Bronchial epithelial cell (primary cell): Measurements from ENCODE around the gene C5AR1. TPM values are rescaled to one million over a fixed set of nuclear protein-coding genes. Genes with fewer than 3 reads are reported as not detected.

Experiments used
- DNase-seq: peaks from one replicate; pipeline ENCODE4 v3.0.0-alpha.2; 2010; ENCODE audit warnings: low read depth
- FAIRE-seq: peaks from 2 replicates; lab custom pipeline; 2011; peaks lifted over from hg19 to GRCh38; lab: Jason Lieb, UNC
- H3K27me3 ChIP-seq: 2 replicates; pipeline ENCODE4 v1.5.1; 2011; ENCODE audit warnings: low read length; ENCODE audit not compliant: control insufficient read depth, insufficient read depth
- H3K36me3 ChIP-seq: 2 replicates; pipeline ENCODE4 v1.5.1; 2011; ENCODE audit warnings: low read length; ENCODE audit not compliant: control insufficient read depth, insufficient read depth
- H3K4me3 ChIP-seq: 2 replicates; pipeline ENCODE4 v1.5.1; 2011; ENCODE audit warnings: mild to moderate bottlenecking, low read depth, low read length, control low read depth
- CTCF ChIP-seq: IDR thresholded peaks from 2 replicates; pipeline ENCODE4 v1.5.1; 2011; ENCODE audit warnings: mild to moderate bottlenecking, moderate library complexity, low read length, control low read depth, inconsistent platforms; ENCODE audit not compliant: insufficient read depth, severe bottlenecking
- total RNA-seq: library from RNA; depleted of rRNA; stranded (reverse); fragments of >200 nt; gene quantifications from 2 replicates; pipeline ENCODE4 v1.2.1, GENCODE V29; 2014

Gene C5AR1
- total RNA-seq, 1 donor from 2014 or later, result under 0.01 TPM

- no peak overlapping the region for H3K4me3 ChIP-seq
- H3K27me3 ChIP-seq, result no peaks in the 10 kb centered on the region
- peaks cover 26% of the 10 kb centered on the region for H3K36me3 ChIP-seq
- DNase-seq (no peak), FAIRE-seq (no peak)
- no peak for TF ChIP-seq CTCF
Measured at GRCh38 chr19:47268028-47268427, 41.6 kb upstream of the C5AR1 start.

- DNase-seq (no peak), FAIRE-seq (no peak)
- Histone ChIP-seq H3K27me3 (no peaks in the 10 kb centered on the region), H3K4me3 (no peak overlapping the region), H3K36me3 (peaks cover 19% of the 10 kb centered on the region)
- TF ChIP-seq CTCF, result no peak
Measured at GRCh38 chr19:47269596-47269995, 40.1 kb upstream of the C5AR1 start.

GRCh38 chr19:47270408-47270807, 39.3 kb upstream of the C5AR1 start:
- FAIRE-seq (no peak), DNase-seq (no peak)
- Histone ChIP-seq H3K4me3 (no peak overlapping the region), H3K27me3 (no peaks in the 10 kb centered on the region), H3K36me3 (peaks cover 22% of the 10 kb centered on the region)
- no peak for TF ChIP-seq CTCF

- H3K36me3 ChIP-seq, result peaks cover 24% of the 10 kb centered on the region
- FAIRE-seq (no peak), DNase-seq (no peak)
- TF ChIP-seq CTCF, result no peak
- no peak overlapping the region for H3K4me3 ChIP-seq
- H3K27me3 ChIP-seq, result no peaks in the 10 kb centered on the region
Measured at GRCh38 chr19:47271949-47272348, 37.7 kb upstream of the C5AR1 start.

- Histone ChIP-seq H3K4me3 (peak overlapping the region; percentile 61), H3K36me3 (peaks cover 21% of the 10 kb centered on the region), H3K27me3 (no peaks in the 10 kb centered on the region)
- TF ChIP-seq CTCF, result no peak
- FAIRE-seq (no peak), DNase-seq (no peak)
Measured at GRCh38 chr19:47272448-47273312, 37.0 kb upstream of the C5AR1 start.
